GM21619 (cell line): ENCODE data around the gene FCRL5.
"Not testable (repeated sequence)": the region's sequence is repeated elsewhere in the genome, so short reads cannot be mapped to it uniquely, and the experiment has no call there.

Source experiments
- ATAC-seq: cut with Tn5 transposase; IDR thresholded peaks from one replicate; pipeline ENCODE4 v1.9.1; 2021; ENCODE audit not compliant: unreplicated experiment

FCRL5 gene

GRCh38 chr1:157490467-157491165, 61.7 kb downstream of the FCRL5 start:
- ATAC-seq = no peak

GRCh38 chr1:157488156-157488555, 64.2 kb downstream of the FCRL5 start:
- no peak for ATAC-seq

GRCh38 chr1:157487504-157487903, 64.8 kb downstream of the FCRL5 start:
- ATAC-seq = no peak

GRCh38 chr1:157487096-157487495, 65.2 kb downstream of the FCRL5 start:
- ATAC-seq = no peak

- ATAC-seq = not testable (repeated sequence)
These were observed 65.9 kb downstream of the FCRL5 start for GRCh38 chr1:157486400-157486799.

- ATAC-seq = no peak
These were observed 66.5 kb downstream of the FCRL5 start for GRCh38 chr1:157485793-157486192.

- ATAC-seq = no peak
These were observed 67.7 kb downstream of the FCRL5 start for GRCh38 chr1:157484573-157484972.

GRCh38 chr1:157483635-157484034, 68.7 kb downstream of the FCRL5 start:
- ATAC-seq = no peak

- no peak for ATAC-seq
These were observed 69.6 kb downstream of the FCRL5 start for GRCh38 chr1:157482717-157483116.

GRCh38 chr1:157482174-157482573, 70.1 kb downstream of the FCRL5 start:
- no peak for ATAC-seq

GRCh38 chr1:157478030-157478429, 74.3 kb downstream of the FCRL5 start:
- no peak for ATAC-seq

GRCh38 chr1:157477419-157477818, 74.9 kb downstream of the FCRL5 start:
- no peak for ATAC-seq

- no peak for ATAC-seq
These were observed 79.4 kb downstream of the FCRL5 start for GRCh38 chr1:157472959-157473358.

- ATAC-seq = no peak
These were observed 80.1 kb downstream of the FCRL5 start for GRCh38 chr1:157472056-157472701.

- ATAC-seq = no peak
These were observed 80.8 kb downstream of the FCRL5 start for GRCh38 chr1:157471531-157471930.

GRCh38 chr1:157469752-157470675, 82.3 kb downstream of the FCRL5 start:
- no peak for ATAC-seq

GRCh38 chr1:157469300-157469699, 83.0 kb downstream of the FCRL5 start:
- ATAC-seq = no peak

GRCh38 chr1:157466011-157466410, 86.3 kb downstream of the FCRL5 start:
- no peak for ATAC-seq
